ENCODE data around the gene RAB28.
"Not testable (repeated sequence)": the region's sequence is repeated elsewhere in the genome, so short reads cannot be mapped to it uniquely, and the experiment has no call there.

RAB28 gene

GRCh38 chr4:13415068-13415785 is 68.9 kb downstream of the RAB28 start:
- no peak for TF ChIP-seq CTCF (IDR thresholded peaks at IDR 0.05; ENCODE audit: control insufficient read depth, insufficient read depth, low read depth, low read length, missing control alignments)
- no peak overlapping the region for H3K4me3 ChIP-seq (ENCODE audit: control insufficient read depth, low read depth, low read length)
- no peak for DNase-seq (ENCODE audit: low read depth)

GRCh38 chr4:13413729-13414437 is 70.3 kb downstream of the RAB28 start:
- no peak for DNase-seq (ENCODE audit: low read depth)
- no peak for TF ChIP-seq CTCF (IDR thresholded peaks at IDR 0.05; ENCODE audit: control insufficient read depth, insufficient read depth, low read depth, low read length, missing control alignments)
- H3K4me3 ChIP-seq (ENCODE audit: control insufficient read depth, low read depth, low read length) = no peak overlapping the region

- H3K4me3 ChIP-seq (ENCODE audit: control insufficient read depth, low read depth, low read length) = no peak overlapping the region
- TF ChIP-seq CTCF (IDR thresholded peaks at IDR 0.05; ENCODE audit: control insufficient read depth, insufficient read depth, low read depth, low read length, missing control alignments) = no peak
- DNase-seq (ENCODE audit: low read depth) = no peak
Measured at GRCh38 chr4:13411942-13412341, 72.2 kb downstream of the RAB28 start.

- H3K4me3 ChIP-seq (ENCODE audit: control insufficient read depth, low read depth, low read length) = no peak overlapping the region
- no peak for DNase-seq (ENCODE audit: low read depth)
- TF ChIP-seq CTCF (IDR thresholded peaks at IDR 0.05; ENCODE audit: control insufficient read depth, insufficient read depth, low read depth, low read length, missing control alignments) = no peak
Measured at GRCh38 chr4:13409324-13409723, 74.8 kb downstream of the RAB28 start.

GRCh38 chr4:13406156-13406555 is 78.0 kb downstream of the RAB28 start:
- not testable (repeated sequence) for DNase-seq (ENCODE audit: low read depth); H3K4me3 ChIP-seq (ENCODE audit: control insufficient read depth, low read depth, low read length)

GRCh38 chr4:13403833-13404232 is 80.3 kb downstream of the RAB28 start:
- no peak for DNase-seq (ENCODE audit: low read depth)
- no peak overlapping the region for H3K4me3 ChIP-seq (ENCODE audit: control insufficient read depth, low read depth, low read length)
- no peak for TF ChIP-seq CTCF (IDR thresholded peaks at IDR 0.05; ENCODE audit: control insufficient read depth, insufficient read depth, low read depth, low read length, missing control alignments)

- TF ChIP-seq CTCF (IDR thresholded peaks at IDR 0.05; ENCODE audit: control insufficient read depth, insufficient read depth, low read depth, low read length, missing control alignments) = no peak
- DNase-seq (ENCODE audit: low read depth) = no peak
- H3K4me3 ChIP-seq (ENCODE audit: control insufficient read depth, low read depth, low read length) = no peak overlapping the region
Measured at GRCh38 chr4:13403326-13403725, 80.8 kb downstream of the RAB28 start.
